Colonic mucosa (tissue), 4 donors: ENCODE measurements around the gene PHACTR3. TPM values are rescaled to one million over a fixed set of nuclear protein-coding genes. Genes with fewer than 3 reads are reported as not detected.

Experiments
- DNase-seq: peaks from one replicate; pipeline ENCODE4 v3.0.0-alpha.2; 2020
- H3K27ac ChIP-seq: fragments of 200-600 bp; one replicate; pipeline ENCODE4 v1.8.0; 2021
- H3K27me3 ChIP-seq: fragments of 200-600 bp; one replicate; pipeline ENCODE4 v1.8.0; 2021
- H3K36me3 ChIP-seq: fragments of 200-600 bp; one replicate; pipeline ENCODE4 v1.8.0; 2021
- H3K4me1 ChIP-seq: fragments of 200-600 bp; one replicate; pipeline ENCODE4 v1.8.0; 2021; ENCODE audit warnings: mild to moderate bottlenecking
- H3K4me3 ChIP-seq: fragments of 200-600 bp; one replicate; pipeline ENCODE4 v1.8.0; 2021
- H3K9ac ChIP-seq, 2 donors: one replicate each; pipeline ENCODE4 v1.7.0; 2013; ENCODE audit warnings: control low read depth in 2 of 2, low read depth in 2 of 2, low read length in 2 of 2
- H3K9me3 ChIP-seq: fragments of 200-600 bp; one replicate; pipeline ENCODE4 v1.8.0; 2021
- intact Hi-C: fragments of 100-400 bp; cut with DNase I; formaldehyde crosslinking; loops from one replicate; pipeline ENCODE4 v1.14.1; 2022
- total RNA-seq, 2 donors: library from RNA; stranded (reverse); fragmentation: NEBNext Ultra II Directional in 1 of 2; extraction: Animal tissue kit (Norgen Biotek cat#: 25700) in 1 of 2; gene quantifications; one replicate each; pipeline ENCODE4 v1.2.1, GENCODE V29; 2021
- TF ChIP-seq, protein P1 (sequence below): fragments of 200-600 bp; IDR thresholded peaks from one replicate; pipeline ENCODE4 v1.8.0; 2022; ENCODE audit warnings: antibody characterized with exemption, mild to moderate bottlenecking
- donor health status: healthy.
- donor health status: DM: no; HTN: no; CAD: no.
- donor health status: DM: no; HTN: no; CAD: no.

The PHACTR3 gene
- total RNA-seq, 2 donors from 2014 or later, result 0.44 to 0.53 TPM

DNA sequence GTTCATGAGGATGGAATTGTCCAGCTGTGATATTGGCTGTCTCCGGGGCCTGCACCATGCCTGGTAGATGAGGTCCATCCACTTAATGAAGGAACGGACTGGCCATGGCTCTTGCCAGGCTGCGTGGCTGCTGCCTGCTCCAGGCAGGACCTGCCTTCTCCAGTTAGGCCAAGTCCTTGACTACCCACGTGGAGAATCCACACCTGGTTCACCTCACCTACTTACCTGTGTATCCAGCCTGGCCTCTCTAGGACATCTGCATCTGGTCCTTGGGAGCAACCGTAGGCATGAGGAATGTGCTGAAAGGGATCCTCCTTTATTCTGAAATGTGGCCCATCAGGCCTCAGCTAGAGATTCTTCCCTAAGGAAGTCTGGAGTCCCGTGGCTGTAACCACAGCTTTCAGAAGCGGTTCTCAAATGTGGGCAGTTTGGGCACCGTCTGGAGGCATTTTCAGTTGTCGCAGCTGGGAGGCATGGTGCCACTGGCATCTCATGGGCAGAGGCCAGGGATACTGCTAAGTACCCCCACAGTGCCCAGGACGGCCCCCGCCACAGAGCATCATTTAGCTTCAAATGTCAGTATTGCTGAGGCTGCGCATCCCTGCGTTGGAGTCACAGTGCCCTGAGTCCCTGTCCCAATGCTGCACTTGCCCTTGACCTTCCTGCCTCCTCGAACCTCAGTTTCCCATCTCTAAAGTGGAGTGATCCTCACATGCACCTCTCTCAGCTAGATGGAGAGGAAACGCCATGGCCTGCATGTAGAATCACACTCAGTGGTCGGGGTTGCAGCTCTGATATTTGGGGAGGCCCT, 67.5 kb downstream of the PHACTR3 start:
- H3K9me3 ChIP-seq, result no peaks in the 10 kb centered on the region
- H3K27me3 ChIP-seq, result no peaks in the 10 kb centered on the region
- intact Hi-C loops, result no loop called here
- no peak overlapping the region for H3K9ac ChIP-seq
- H3K27ac ChIP-seq, result no peak overlapping the region
- DNase-seq, result no peak
- TF ChIP-seq, protein P1, sequence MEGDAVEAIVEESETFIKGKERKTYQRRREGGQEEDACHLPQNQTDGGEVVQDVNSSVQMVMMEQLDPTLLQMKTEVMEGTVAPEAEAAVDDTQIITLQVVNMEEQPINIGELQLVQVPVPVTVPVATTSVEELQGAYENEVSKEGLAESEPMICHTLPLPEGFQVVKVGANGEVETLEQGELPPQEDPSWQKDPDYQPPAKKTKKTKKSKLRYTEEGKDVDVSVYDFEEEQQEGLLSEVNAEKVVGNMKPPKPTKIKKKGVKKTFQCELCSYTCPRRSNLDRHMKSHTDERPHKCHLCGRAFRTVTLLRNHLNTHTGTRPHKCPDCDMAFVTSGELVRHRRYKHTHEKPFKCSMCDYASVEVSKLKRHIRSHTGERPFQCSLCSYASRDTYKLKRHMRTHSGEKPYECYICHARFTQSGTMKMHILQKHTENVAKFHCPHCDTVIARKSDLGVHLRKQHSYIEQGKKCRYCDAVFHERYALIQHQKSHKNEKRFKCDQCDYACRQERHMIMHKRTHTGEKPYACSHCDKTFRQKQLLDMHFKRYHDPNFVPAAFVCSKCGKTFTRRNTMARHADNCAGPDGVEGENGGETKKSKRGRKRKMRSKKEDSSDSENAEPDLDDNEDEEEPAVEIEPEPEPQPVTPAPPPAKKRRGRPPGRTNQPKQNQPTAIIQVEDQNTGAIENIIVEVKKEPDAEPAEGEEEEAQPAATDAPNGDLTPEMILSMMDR, result no peak
- H3K36me3 ChIP-seq, result no peaks in the 10 kb centered on the region
- H3K4me3 ChIP-seq, result no peak overlapping the region
- H3K4me1 ChIP-seq, result no peaks in the 10 kb centered on the region

DNA sequence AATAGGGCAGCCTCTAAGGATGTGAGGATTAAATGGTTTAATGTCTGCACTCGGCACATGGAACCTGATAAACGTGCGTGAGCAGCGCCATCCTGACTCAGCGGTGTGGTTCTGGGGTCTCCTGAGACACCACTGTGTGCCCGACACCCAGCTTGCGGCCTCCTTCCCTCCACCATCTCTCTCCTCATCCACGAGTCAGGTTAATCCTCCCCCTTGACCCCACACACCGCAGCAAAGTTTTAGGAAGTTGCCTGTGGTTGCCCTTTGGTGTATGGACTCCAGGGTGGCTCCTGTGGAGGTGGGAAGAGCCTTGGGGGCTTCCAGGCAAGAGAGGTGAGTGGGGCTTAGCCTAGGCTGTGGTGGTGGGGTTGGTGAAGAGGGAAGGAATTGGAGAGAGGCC, 68.2 kb downstream of the PHACTR3 start:
- Histone ChIP-seq H3K27ac (no peak overlapping the region), H3K4me3 (no peak overlapping the region), H3K9me3 (no peaks in the 10 kb centered on the region), H3K36me3 (no peaks in the 10 kb centered on the region), H3K27me3 (no peaks in the 10 kb centered on the region), H3K4me1 (no peaks in the 10 kb centered on the region), H3K9ac (no peak overlapping the region)
- DNase-seq, result no peak
- TF ChIP-seq, protein P1, result no peak
- intact Hi-C loops, result no loop called here

DNA sequence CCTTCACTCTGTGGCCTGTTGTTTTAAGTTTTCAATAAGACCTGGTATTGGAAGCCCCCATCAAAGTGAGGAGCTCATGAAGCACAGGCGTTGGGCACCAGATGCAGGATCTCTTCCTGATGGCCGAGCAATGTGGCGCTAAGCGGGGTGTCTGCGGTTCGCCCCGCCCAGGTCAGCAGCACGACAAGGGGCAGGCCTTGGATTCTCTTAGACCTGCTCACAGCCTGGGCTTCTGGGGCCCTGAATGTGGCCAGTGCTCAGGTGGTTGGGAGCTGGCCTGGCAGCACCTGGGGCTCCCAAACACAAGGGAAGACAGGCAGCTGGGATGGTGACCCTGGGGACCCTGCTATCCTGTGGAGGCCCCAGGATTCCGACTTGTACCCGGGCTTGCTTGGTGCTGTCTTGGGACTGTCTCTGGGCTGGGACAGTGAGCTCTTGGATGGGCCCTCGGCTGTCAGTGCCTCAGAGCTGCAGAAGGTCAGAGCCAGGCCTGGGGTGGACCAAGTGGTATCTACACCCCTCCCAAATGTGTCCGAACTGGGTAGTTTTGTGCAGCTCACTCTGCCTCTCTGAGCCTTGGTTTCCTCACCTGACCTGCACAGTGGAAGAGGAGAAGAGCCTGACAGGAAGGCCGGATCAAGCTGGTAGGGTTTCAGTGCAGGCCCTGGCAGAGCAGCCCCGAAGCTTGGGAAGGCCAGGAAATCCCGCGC, 69.1 kb downstream of the PHACTR3 start:
- no peaks in the 10 kb centered on the region for H3K4me1 ChIP-seq
- no peak overlapping the region for H3K27ac ChIP-seq
- intact Hi-C loops, result no loop called here
- no peaks in the 10 kb centered on the region for H3K9me3 ChIP-seq
- DNase-seq, result no peak
- TF ChIP-seq, protein P1, result no peak
- no peak overlapping the region for H3K9ac ChIP-seq
- no peak overlapping the region for H3K4me3 ChIP-seq
- no peaks in the 10 kb centered on the region for H3K27me3 ChIP-seq
- no peaks in the 10 kb centered on the region for H3K36me3 ChIP-seq

DNA sequence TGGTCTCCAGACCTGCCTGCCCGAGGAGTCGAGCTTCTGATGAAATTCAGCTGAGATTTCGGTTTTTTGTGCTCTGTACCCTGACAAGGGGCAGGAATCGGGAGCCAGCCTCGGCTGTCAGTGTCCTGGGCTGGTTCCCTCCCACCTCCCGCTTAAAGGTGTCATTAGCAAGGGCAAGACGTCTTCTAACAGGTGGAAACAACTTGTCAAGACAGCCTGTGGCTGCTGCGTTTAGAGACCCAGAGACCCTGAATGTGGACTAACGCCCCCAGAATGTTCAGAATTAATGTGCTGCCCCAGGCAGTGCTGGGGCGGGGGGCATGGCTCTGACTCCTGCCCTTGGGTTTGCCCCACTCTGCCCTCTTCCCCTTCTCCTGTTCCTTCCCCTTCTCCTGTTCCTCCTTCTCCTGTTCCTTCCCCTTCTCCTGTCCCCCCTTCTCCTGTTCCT, 69.7 kb downstream of the PHACTR3 start:
- no peaks in the 10 kb centered on the region for H3K4me1 ChIP-seq
- no peak for DNase-seq
- no peaks in the 10 kb centered on the region for H3K36me3 ChIP-seq
- intact Hi-C loops, result no loop called here
- no peak overlapping the region for H3K9ac ChIP-seq
- H3K4me3 ChIP-seq, result no peak overlapping the region
- no peaks in the 10 kb centered on the region for H3K9me3 ChIP-seq
- H3K27me3 ChIP-seq, result no peaks in the 10 kb centered on the region
- no peak overlapping the region for H3K27ac ChIP-seq
- TF ChIP-seq, protein P1, result no peak

DNA sequence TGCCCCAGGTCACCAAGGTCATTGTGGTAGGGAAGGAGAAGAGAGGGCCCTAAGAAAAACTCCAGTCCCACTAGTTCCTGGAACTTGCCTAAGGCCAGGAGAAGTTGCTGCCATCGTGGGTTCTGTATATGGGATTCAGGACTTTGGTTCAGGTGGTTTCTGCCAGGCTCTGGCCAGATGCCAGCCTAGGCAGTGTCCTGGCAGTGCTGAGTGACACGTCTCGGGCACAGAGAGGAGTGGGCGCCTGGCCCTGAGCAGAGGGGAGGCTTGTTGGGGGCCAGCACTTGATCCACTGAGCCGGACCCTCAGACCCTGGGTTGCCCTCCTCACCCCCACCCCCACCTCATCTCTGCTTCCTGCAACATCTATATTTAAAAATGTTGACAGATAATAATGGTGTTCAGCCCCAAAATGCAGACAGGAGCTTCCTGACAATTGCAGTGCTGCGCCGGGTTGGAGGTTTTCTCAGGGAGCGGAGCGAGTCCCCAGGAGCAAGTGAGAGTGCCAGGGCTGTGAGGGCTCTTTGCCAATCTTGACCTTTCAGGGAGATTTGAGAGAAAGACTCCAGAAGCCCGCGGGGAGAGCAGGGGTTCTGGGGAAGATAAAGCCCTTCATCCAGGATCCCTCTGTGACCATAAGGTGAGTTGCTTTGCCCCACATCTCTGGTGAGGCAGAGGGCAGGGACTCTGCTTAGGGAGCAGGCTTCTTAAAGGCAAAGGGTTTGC, 71.9 kb downstream of the PHACTR3 start:
- intact Hi-C loops, result no loop called here
- Histone ChIP-seq H3K4me3 (no peak overlapping the region), H3K27ac (no peak overlapping the region), H3K4me1 (no peaks in the 10 kb centered on the region), H3K9me3 (no peaks in the 10 kb centered on the region), H3K9ac (no peak overlapping the region), H3K27me3 (no peaks in the 10 kb centered on the region), H3K36me3 (no peaks in the 10 kb centered on the region)
- TF ChIP-seq, protein P1, result no peak
- no peak for DNase-seq
